Naive B cell (primary cell): Measurements from ENCODE around the gene PDZRN3. TPM values are rescaled to one million over a fixed set of nuclear protein-coding genes. Genes with fewer than 3 reads are reported as not detected.

Experiments used
- ATAC-seq, 2 donors: fragments of 150-1000 bp; cut with Tn5 transposase; 2 replicates each; pipeline ENCODE4 v1.10.0; 2021; ENCODE audit warnings: low read depth in 2 of 2, mild to moderate bottlenecking in 2 of 2, moderate library complexity in 2 of 2
- DNase-seq: peaks from one replicate; pipeline ENCODE4 v3.0.0; 2022
- H3K27ac Mint-ChIP-seq, 6 donors: one replicate each; pipeline ENCODE4 v1.8.0; 2020 to 2022; ENCODE audit warnings: mild to moderate bottlenecking in 6 of 6, mixed read lengths in 6 of 6, moderate library complexity in 5 of 6, inconsistent platforms in 2 of 6
- H3K27me3 Mint-ChIP-seq, 3 donors: one replicate each; pipeline ENCODE4 v1.8.0; 2021 to 2022; ENCODE audit warnings: mixed read lengths in 3 of 3, mild to moderate bottlenecking in 1 of 3
- H3K36me3 Mint-ChIP-seq, 2 donors: one replicate each; pipeline ENCODE4 v1.8.0; 2020 to 2022; ENCODE audit warnings: mixed read lengths in 2 of 2, inconsistent platforms in 1 of 2, mild to moderate bottlenecking in 1 of 2
- H3K4me1 Mint-ChIP-seq, 3 donors: one replicate each; pipeline ENCODE4 v1.8.0; 2020 to 2022; ENCODE audit warnings: mixed read lengths in 3 of 3, inconsistent platforms in 1 of 3, mild to moderate bottlenecking in 1 of 3, moderate library complexity in 1 of 3
- H3K4me3 Mint-ChIP-seq, 8 donors: one replicate each; pipeline ENCODE4 v1.8.0; 2020 to 2022; ENCODE audit warnings: mild to moderate bottlenecking in 8 of 8, mixed read lengths in 8 of 8, moderate library complexity in 8 of 8, inconsistent platforms in 2 of 8
- H3K9me3 Mint-ChIP-seq, 7 donors: one replicate each; pipeline ENCODE4 v1.8.0; 2020 to 2022; ENCODE audit warnings: mixed read lengths in 7 of 7, mild to moderate bottlenecking in 5 of 7, inconsistent platforms in 2 of 7, moderate library complexity in 1 of 7
- polyA plus RNA-seq, 6 donors: library from polyadenylated mRNA; unstranded; fragments of 300-500 nt; fragmentation: Illumina TruSeq; gene quantifications; one replicate each; pipeline ENCODE4 v1.2.3, GENCODE V29; 2021; ENCODE audit warnings: low read depth in 6 of 6

PDZRN3 gene
- polyA plus RNA-seq, 6 donors from 2014 or later: not detected

- DNase-seq (no peak), ATAC-seq (no peak)
- H3K9me3 Mint-ChIP-seq: peaks cover 0 to 2% (median 0%) of the 10 kb centered on the region in 7 donors
- H3K27me3 Mint-ChIP-seq: peaks cover 12 to 31% (median 14%) of the 10 kb centered on the region in 3 donors
- H3K27ac Mint-ChIP-seq: no peak overlapping the region
- no peak overlapping the region for H3K4me3 Mint-ChIP-seq
- no peaks in the 10 kb centered on the region for H3K4me1 Mint-ChIP-seq
- no peaks in the 10 kb centered on the region for H3K36me3 Mint-ChIP-seq
Observed at GRCh38 chr3:73431183-73431900, 193.4 kb downstream of the PDZRN3 start.

GRCh38 chr3:73427048-73427706 is 197.6 kb downstream of the PDZRN3 start:
- Mint-ChIP-seq H3K27ac (no peak overlapping the region), H3K4me1 (no peaks in the 10 kb centered on the region), H3K4me3 (no peak overlapping the region), H3K9me3 (peaks cover 0 to 2% (median 0%) of the 10 kb centered on the region in 7 donors), H3K36me3 (peaks cover 0 to under 1% of the 10 kb centered on the region in 2 donors), H3K27me3 (peaks cover 2 to 21% (median 12%) of the 10 kb centered on the region in 3 donors)
- DNase-seq: no peak
- no peak for ATAC-seq

- Mint-ChIP-seq H3K4me3 (no peak overlapping the region), H3K4me1 (no peaks in the 10 kb centered on the region), H3K36me3 (peaks cover 0 to 3% of the 10 kb centered on the region in 2 donors), H3K27me3 (peaks cover 4 to 24% (median 12%) of the 10 kb centered on the region in 3 donors), H3K9me3 (peaks cover 0 to 6% (median 0%) of the 10 kb centered on the region in 7 donors), H3K27ac (no peak overlapping the region)
- ATAC-seq (no peak), DNase-seq (no peak)
Observed at GRCh38 chr3:73426606-73427005, 198.1 kb downstream of the PDZRN3 start.

- H3K36me3 Mint-ChIP-seq: peaks cover 0 to 3% of the 10 kb centered on the region in 2 donors
- ATAC-seq (no peak), DNase-seq (no peak)
- no peak overlapping the region for H3K4me3 Mint-ChIP-seq
- H3K27ac Mint-ChIP-seq: no peak overlapping the region
- H3K27me3 Mint-ChIP-seq: peaks cover 4 to 24% (median 15%) of the 10 kb centered on the region in 3 donors
- peaks cover 0 to 5% (median 0%) of the 10 kb centered on the region in 7 donors for H3K9me3 Mint-ChIP-seq
- H3K4me1 Mint-ChIP-seq: no peaks in the 10 kb centered on the region
Observed at GRCh38 chr3:73423116-73423515, 201.6 kb downstream of the PDZRN3 start.

- peaks cover 0 to 5% (median 0%) of the 10 kb centered on the region in 7 donors for H3K9me3 Mint-ChIP-seq
- H3K27ac Mint-ChIP-seq: no peak overlapping the region
- no peak for ATAC-seq
- H3K4me1 Mint-ChIP-seq: no peaks in the 10 kb centered on the region
- DNase-seq: no peak
- no peak overlapping the region for H3K4me3 Mint-ChIP-seq
- H3K36me3 Mint-ChIP-seq: peaks cover 0 to 3% of the 10 kb centered on the region in 2 donors
- peaks cover 4 to 24% (median 9%) of the 10 kb centered on the region in 3 donors for H3K27me3 Mint-ChIP-seq
Observed at GRCh38 chr3:73422571-73422970, 202.2 kb downstream of the PDZRN3 start.

- H3K4me3 Mint-ChIP-seq: no peak overlapping the region
- H3K9me3 Mint-ChIP-seq: peaks cover 0 to 5% (median 3%) of the 10 kb centered on the region in 7 donors
- H3K36me3 Mint-ChIP-seq: peaks cover 3 to 4% of the 10 kb centered on the region in 2 donors
- H3K27ac Mint-ChIP-seq: no peak overlapping the region
- H3K4me1 Mint-ChIP-seq: no peaks in the 10 kb centered on the region
- no peak for DNase-seq
- peaks cover 4 to 20% (median 12%) of the 10 kb centered on the region in 3 donors for H3K27me3 Mint-ChIP-seq
- ATAC-seq: no peak
Observed at GRCh38 chr3:73419942-73420341, 204.8 kb downstream of the PDZRN3 start.

GRCh38 chr3:73419179-73419803 is 205.4 kb downstream of the PDZRN3 start:
- H3K9me3 Mint-ChIP-seq: peaks cover 0 to 5% (median 3%) of the 10 kb centered on the region in 7 donors
- DNase-seq (no peak), ATAC-seq (no peak)
- no peak overlapping the region for H3K4me3 Mint-ChIP-seq
- peaks cover 3 to 7% of the 10 kb centered on the region in 2 donors for H3K36me3 Mint-ChIP-seq
- no peaks in the 10 kb centered on the region for H3K4me1 Mint-ChIP-seq
- H3K27ac Mint-ChIP-seq: no peak overlapping the region
- peaks cover 4 to 18% (median 16%) of the 10 kb centered on the region in 3 donors for H3K27me3 Mint-ChIP-seq

GRCh38 chr3:73418681-73419080 is 206.1 kb downstream of the PDZRN3 start:
- Mint-ChIP-seq H3K27me3 (peaks cover 4 to 19% (median 16%) of the 10 kb centered on the region in 3 donors), H3K4me1 (no peaks in the 10 kb centered on the region), H3K36me3 (peaks cover 3 to 7% of the 10 kb centered on the region in 2 donors), H3K27ac (no peak overlapping the region), H3K4me3 (no peak overlapping the region), H3K9me3 (peaks cover 0 to 5% (median 3%) of the 10 kb centered on the region in 7 donors)
- ATAC-seq (no peak), DNase-seq (no peak)

- ATAC-seq (no peak), DNase-seq (no peak)
- Mint-ChIP-seq H3K4me3 (peak overlapping the region in 1 of 8 donors; percentile 55), H3K36me3 (peaks cover 0 to 7% of the 10 kb centered on the region in 2 donors), H3K27ac (no peak overlapping the region), H3K4me1 (no peaks in the 10 kb centered on the region), H3K27me3 (peaks cover 7 to 31% (median 24%) of the 10 kb centered on the region in 3 donors), H3K9me3 (peaks cover 0 to 8% (median 0%) of the 10 kb centered on the region in 7 donors)
Observed at GRCh38 chr3:73415118-73415517, 209.6 kb downstream of the PDZRN3 start.

- DNase-seq: no peak
- no peak overlapping the region for H3K27ac Mint-ChIP-seq
- H3K36me3 Mint-ChIP-seq: peaks cover 0 to 7% of the 10 kb centered on the region in 2 donors
- H3K9me3 Mint-ChIP-seq: peaks cover 0 to 8% (median 0%) of the 10 kb centered on the region in 7 donors
- no peak overlapping the region for H3K4me3 Mint-ChIP-seq
- H3K27me3 Mint-ChIP-seq: peaks cover 10 to 25% (median 16%) of the 10 kb centered on the region in 3 donors
- no peak for ATAC-seq
- no peaks in the 10 kb centered on the region for H3K4me1 Mint-ChIP-seq
Observed at GRCh38 chr3:73413619-73414018, 211.1 kb downstream of the PDZRN3 start.

- ATAC-seq: no peak
Observed at GRCh38 chr3:73411993-73412392, 212.7 kb downstream of the PDZRN3 start.

GRCh38 chr3:73411545-73411944 is 213.2 kb downstream of the PDZRN3 start:
- no peak for DNase-seq
- no peak for ATAC-seq
- H3K36me3 Mint-ChIP-seq: peaks cover 0 to 7% of the 10 kb centered on the region in 2 donors
- H3K4me1 Mint-ChIP-seq: no peaks in the 10 kb centered on the region
- H3K27ac Mint-ChIP-seq: no peak overlapping the region
- peaks cover 0 to 12% (median 0%) of the 10 kb centered on the region in 7 donors for H3K9me3 Mint-ChIP-seq
- peaks cover 10 to 22% (median 16%) of the 10 kb centered on the region in 3 donors for H3K27me3 Mint-ChIP-seq
- no peak overlapping the region for H3K4me3 Mint-ChIP-seq

More at GRCh38 chr3:73411993-73412392, 212.7 kb downstream of the PDZRN3 start:
- Mint-ChIP-seq H3K36me3 (peaks cover 0 to 7% of the 10 kb centered on the region in 2 donors), H3K4me3 (no peak overlapping the region), H3K4me1 (no peaks in the 10 kb centered on the region), H3K27ac (no peak overlapping the region), H3K9me3 (peaks cover 0 to 9% (median 0%) of the 10 kb centered on the region in 7 donors), H3K27me3 (peaks cover 10 to 22% (median 16%) of the 10 kb centered on the region in 3 donors)
- DNase-seq: no peak

- Mint-ChIP-seq H3K4me3 (no peak overlapping the region), H3K9me3 (peaks cover 0 to 8% (median 0%) of the 10 kb centered on the region in 7 donors), H3K4me1 (no peaks in the 10 kb centered on the region), H3K27me3 (peaks cover 8 to 22% (median 10%) of the 10 kb centered on the region in 3 donors), H3K27ac (no peak overlapping the region), H3K36me3 (no peaks in the 10 kb centered on the region)
- DNase-seq (no peak), ATAC-seq (no peak)
Observed at GRCh38 chr3:73409138-73409763, 215.5 kb downstream of the PDZRN3 start.
